Measurements from ENCODE around the gene HTR6. TPM values are rescaled to one million over a fixed set of nuclear protein-coding genes. Genes with fewer than 3 reads are reported as not detected.
"Not testable (repeated sequence)": the region's sequence is repeated elsewhere in the genome, so short reads cannot be mapped to it uniquely, and the experiment has no call there.

HTR6 gene
- not detected for total RNA-seq

DNA sequence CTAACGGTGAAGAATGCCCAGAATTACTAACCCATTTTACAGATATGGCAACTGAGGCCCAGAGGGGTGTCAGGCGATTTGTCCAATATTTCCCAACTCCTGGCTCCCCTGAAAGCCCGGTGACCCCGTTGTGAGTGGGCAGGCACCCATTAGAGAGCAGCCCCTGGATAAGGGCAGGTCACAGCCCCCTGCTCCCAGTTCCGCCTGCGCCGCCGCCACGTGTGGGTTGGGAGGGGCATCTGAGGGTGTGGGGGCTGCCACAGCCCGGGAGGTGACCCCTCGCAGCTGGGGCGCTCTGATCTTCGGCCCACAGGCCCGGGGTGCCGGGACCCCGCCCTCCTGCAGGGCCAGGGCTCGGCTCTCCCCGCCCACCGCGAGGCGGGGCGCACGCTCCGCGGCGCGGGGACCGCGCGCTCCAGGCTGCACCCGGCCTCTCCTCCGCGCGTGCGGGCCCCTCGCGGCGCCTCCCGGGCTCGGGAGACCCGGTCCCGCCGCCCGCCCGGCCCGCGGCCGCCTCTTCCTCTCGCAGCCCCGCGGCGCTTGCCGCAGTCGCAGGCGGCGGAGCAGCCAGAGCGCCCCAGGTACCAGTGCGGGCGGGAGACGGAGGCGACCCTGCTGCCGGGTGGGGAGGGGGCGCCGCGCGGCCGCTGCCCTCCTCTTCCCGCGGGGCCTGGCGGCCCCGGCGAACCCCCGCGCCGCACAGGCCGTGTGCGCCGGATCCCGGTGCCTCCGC lies at the start of gene HTR6:
HTR6 (plus strand) TSS at position 423 of the 733 bp plus-strand sequence. CDS start 879 bp downstream, outside the sequence.
- ATAC-seq = no peak

- ATAC-seq = no peak
Measured at GRCh38 chr1:19615438-19615837, 49.2 kb upstream of the HTR6 start.

DNA sequence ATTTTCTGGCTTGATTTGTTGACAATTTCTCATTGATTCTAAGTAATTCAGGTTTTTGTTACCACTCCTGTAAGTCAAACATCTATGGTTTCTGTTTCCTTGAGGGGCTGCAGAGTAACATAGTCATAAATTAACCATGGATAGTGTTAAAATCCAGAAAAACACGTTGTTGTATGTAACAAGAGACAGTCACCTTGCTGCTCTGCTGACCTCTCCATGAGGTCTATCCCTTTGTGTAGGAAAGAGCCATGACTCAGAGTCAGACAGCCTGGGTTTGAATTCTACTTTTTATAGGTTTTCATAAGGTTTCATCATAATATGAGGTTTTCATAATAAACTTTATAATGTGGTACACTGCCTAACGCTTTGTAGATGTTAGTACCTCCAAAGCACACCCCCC lies 48.2 kb upstream of the HTR6 start:
- ATAC-seq = no peak

- no peak for ATAC-seq
Measured at GRCh38 chr1:19617376-19617775, 47.3 kb upstream of the HTR6 start.

DNA sequence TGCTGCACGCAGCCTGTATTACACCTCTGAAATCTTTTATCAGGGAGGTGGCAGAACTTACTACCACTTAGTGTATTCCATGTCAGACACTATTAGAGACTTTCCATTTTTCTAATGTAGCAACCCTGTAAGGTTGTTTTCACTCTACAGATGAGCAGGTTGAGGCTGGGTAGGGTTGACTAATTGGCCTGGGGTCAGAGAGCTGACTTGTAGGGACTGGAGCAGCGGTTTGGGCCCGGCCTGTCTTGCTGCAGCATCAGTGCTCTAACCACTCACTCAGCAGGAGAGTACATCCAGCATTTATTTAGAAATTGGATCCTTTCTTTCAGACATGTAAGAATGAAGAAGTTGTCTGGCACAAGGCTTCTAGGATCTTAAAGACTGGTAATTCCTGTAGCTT lies 46.2 kb upstream of the HTR6 start:
- ATAC-seq = peak; percentile 86

DNA sequence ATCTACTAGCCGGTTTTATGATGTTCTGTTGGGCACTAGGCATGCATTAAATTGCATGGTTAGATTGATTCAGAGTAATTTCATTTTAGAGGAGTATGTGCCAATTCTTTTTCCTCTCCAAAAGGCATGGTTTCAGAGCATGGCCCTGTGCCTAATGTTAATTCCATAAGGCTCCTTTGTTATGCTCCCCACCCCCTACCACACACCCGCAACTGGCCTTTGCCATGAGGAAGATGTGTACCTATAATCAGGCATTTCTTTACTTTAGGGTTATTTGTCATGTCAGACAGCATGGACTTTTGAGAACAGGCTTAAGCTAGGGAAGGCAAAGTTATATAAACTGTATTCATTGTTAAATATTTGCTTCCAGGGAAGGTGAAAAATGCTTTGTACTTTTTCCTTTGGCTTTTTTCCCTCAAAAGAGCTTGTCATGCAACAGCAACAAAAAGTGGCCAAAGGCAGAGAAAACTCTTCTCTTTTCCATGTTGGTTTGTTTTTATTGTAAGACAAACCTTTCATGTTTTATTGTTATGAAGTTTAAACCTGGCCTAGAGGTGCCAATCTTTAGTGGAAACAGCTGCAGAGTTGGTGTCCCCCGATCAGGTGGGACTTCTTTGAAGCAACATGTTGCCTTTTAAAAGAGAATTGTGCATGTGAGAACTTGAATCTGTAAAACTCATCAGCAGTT lies 44.8 kb upstream of the HTR6 start:
- ATAC-seq = no peak

DNA sequence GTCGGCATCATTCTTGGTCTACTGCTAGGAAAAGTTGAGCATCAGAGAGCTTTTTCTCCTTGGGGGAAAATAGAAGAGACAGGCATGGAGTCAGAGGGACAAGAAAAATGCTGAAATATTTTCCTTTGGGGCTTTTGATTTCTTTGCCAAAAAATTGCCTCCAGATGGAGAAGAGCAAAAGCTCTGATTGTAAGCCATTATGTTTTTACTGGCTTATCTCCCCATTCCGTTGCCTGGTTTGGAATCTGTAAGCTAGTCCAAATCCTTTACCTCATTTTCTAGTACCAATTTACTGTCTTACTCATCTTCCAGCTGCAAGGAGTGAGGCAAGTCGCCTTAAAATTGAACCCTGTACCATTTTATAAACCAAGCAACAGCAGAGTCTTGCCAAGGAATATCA lies 43.9 kb upstream of the HTR6 start:
- no peak for ATAC-seq

DNA sequence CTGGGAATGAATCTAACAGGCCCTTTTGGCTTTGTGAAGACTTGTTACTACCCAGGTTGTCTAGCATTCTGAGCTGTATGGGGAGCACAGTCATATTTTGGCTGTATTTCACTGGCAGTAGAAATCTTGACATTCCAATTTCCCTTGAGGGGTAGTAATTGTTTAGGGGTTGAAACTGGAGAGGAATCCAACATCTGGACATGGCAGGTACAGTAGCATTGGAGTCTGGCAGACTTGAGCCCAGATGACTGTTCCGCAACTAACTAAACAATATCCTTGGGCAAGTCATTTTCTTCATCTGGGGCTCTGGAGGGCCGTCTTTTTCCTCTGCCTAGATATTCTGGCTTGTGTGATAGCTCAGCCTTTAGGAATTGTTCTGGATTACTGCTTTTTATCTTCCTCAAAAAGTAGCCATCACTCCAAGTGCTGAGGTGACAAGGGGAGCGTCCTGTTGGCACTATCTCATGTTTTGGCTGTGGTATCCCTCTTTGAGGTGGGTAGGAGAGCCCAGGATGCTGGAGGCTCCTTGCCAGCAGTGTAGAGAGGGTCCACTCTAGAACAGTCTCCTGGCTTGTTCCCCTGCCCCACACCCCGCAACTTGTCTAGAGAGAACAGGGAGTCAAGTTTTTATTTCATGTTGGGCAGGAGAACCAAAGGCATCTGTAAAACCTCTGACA lies 43.3 kb upstream of the HTR6 start:
- no peak for ATAC-seq

DNA sequence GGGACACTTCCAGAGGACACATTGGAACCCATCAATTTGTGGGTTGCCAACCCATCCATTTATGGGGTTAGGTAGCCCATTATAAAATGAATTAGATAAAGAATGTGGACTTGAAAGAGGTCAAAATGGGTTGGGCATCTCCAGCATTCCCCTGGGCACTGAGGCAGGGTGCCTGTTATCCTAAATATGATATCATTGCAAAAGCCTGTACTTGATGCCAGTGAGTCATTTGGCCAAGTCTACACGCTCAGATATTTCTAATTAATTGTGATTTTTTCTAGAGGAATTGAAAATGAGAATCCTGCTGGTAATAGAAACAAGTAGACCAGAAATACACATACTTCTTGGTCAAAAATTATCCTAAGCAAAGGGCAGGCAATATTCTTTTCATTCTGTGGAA lies 42.5 kb upstream of the HTR6 start:
- no peak for ATAC-seq

DNA sequence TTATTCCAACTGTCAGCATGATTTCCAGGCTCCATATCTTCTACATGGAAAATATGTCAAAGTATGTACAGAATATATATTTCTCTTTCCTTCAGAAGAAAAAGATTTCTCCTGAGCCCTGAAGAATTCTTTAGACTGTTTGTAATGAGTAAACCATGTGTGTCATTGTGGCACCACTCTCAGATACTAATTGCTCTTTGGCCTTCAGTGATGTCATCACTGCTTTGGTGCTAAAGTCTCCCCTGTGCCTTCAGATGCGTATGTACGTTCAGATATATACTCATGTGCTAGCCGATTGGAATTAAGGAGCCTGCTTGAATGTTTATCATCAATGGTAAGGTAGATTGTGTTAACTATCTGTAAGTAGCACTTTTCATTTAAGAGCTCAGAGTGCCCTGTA lies 41.2 kb upstream of the HTR6 start:
- no peak for ATAC-seq

DNA sequence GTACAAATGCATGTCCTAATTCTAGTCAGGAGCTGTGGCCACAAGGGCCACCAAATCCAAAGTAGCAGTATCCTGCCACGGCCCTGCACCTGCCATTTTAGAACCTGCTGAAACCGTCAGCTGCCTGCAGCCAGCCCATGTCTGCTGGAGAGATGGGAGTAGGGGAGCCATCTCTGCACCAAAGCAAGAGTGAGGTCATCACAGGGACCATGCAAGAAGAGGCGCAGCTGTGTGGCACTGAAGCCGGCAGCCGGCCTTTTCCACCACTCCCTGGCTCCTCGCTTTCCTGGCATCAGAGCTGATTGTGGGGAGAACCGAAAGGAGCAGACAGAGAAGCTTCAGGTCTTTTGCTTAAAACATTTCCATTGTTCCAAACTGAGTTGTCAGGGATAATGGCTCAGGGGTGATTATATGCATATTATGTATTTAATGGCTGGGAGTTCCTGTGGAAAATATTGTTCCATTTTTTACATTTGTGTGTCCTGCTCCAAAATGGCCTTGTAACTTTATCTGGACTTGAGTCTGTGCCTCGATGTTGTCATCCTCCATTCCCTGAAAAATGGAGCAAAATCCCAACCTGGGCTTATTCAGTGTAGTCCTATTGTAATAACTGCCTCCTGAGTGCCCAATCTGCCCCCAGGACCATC lies 39.3 kb upstream of the HTR6 start:
- ATAC-seq = peak; percentile 25

DNA sequence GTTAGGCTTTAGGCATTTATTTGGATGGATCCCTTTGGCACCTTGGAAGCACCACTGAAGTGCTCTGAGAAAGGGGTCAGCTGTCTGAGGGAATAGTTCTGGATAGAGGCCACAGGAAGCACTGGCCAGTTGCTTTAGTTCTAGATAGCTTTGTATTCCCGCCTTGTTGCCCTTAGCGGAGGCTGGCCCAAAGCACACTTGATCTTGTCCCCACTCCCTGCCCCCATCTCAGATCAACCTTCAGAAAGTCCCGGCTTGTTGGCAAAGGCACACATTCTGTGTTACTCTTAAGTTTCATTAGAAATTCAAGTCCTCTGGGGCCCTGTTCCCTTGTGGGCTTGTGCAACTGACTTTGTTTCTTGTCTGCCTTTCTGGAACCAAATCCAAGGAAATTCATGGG lies 35.8 kb upstream of the HTR6 start:
- no peak for ATAC-seq

DNA sequence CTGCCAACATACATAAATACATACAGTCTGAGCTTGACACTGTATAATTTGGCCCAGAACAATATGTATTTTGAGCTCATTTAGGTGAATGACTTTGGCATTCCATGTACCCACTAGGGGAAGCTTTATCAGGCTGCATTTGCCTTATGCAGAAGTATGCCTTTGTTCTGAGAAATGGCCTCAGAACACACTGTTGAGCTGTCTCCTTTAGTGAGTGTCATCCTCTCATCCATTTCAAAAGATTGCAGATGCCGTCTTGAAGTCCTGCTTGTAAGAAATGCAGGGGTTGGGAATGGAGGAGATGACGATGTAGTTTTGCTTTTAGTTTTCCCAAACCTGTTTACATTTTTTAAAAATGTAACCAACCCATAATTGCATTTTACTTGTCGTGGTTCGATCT lies 35.3 kb upstream of the HTR6 start:
- ATAC-seq = no peak

DNA sequence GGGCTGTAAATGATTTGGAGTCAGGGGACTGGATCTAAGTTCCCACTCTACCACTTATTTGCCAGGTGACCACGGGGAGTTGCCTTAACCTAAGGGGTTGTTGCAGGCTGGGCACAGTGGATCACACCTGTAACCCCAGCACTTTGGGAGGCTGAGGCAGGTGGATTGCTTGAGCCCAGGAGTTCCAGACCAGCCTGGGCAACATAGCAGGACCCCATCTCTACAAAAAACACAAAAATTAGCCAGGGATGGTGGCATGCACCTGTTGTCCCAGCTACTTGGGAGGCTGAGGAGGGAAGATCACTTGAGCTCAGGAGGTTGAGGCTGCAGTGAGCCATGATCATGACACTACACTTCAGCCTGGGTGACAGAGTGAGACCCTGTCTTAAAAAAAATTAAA lies 34.5 kb upstream of the HTR6 start:
- ATAC-seq = not testable (repeated sequence)

DNA sequence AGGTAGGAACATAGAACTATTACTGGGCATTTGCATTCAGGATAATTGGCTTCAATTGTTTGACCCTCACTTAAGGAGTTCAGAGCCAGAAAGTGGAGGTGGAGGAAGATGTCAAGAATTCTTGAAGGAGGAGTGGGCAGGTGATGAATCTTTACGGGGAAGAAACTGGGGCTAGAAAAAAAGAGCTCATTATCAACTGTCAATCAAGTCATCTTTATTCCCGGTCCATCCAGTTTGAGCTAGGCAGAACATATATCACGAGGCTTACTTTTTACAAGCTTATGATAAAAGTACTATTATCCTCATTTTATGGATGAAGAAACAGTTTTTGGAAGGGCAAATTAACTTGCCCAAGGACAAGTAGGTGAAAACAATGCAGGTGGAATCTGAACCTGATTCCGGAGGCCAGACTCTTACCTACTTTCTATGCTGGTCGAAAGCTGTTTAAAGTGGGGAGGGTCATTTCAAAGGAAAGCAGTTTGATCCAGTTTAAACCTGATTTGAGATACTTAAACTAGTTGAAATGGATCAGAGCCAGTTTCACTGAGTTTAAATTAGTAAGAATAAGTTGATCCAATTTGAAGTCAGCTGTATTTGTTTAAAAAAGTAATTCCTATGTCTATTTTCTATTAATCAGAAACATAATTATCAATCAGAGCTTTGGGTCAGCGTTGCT lies 33.8 kb upstream of the HTR6 start:
- no peak for ATAC-seq

GRCh38 chr1:19632211-19632610 lies 32.5 kb upstream of the HTR6 start:
- ATAC-seq = no peak

GRCh38 chr1:19633106-19633505 lies 31.6 kb upstream of the HTR6 start:
- no peak for ATAC-seq

DNA sequence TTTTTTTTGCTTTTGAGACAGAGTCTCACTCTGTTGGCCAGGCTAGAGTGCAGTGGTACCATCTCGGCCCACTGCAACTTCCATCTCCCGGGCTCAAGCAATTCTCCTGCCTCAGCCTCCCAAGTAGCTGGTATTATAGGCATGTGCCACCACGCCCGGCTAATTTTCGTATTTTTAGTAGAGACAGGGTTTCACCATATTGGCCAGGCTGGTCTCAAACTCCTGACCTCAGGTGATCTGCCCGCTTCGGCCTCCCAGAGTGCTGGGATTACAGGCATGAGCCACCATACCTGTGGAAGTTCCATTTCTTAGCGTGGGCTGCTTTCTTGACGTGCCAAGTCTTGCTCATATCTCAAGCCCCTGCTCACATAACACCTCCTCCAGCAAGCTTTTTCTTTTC lies 29.6 kb upstream of the HTR6 start:
- not testable (repeated sequence) for ATAC-seq

GRCh38 chr1:19635646-19636045 lies 29.0 kb upstream of the HTR6 start:
- peak; percentile 46 for ATAC-seq

DNA sequence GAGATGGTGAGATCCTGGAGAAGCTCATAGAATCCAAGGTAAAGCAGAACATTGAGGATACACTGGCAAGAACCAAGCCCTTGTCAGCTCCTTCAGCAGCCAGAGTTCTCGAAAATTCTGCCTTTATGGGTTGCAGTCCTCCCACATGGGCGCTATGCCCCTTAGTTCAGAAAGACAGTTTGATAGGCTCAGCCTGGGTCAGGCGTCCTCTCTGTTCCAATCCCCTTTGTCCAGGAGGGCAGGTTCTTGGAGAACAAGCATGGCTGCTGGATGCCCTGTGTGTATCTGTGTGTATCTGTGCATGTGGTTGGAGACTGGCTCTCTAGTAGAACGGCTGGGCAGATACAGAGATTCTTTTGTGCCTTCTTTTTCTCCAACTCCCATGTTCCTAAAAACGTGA lies 28.6 kb upstream of the HTR6 start:
- ATAC-seq = no peak

- not testable (repeated sequence) for ATAC-seq
Measured at GRCh38 chr1:19636749-19637148, 27.9 kb upstream of the HTR6 start.

DNA sequence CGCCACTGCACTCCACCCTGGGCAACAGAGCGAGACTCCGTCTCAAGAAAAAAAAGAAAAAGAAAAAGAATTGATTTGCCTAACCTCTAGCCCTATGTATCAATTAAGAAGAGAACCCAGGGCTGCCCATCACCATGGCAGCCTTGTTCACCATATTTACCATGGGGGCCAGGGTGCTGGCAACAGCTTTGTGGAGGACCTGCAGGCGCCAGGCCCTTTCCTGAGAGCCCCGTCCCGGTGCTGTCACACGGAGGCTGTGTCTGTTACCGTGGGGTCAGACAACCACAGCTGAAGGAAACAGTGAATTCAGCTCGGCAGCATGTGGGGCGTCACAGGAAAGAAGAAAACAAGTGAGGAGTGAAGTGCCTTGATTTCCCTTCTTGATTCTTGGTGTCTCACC lies 27.1 kb upstream of the HTR6 start:
- no peak for ATAC-seq

DNA sequence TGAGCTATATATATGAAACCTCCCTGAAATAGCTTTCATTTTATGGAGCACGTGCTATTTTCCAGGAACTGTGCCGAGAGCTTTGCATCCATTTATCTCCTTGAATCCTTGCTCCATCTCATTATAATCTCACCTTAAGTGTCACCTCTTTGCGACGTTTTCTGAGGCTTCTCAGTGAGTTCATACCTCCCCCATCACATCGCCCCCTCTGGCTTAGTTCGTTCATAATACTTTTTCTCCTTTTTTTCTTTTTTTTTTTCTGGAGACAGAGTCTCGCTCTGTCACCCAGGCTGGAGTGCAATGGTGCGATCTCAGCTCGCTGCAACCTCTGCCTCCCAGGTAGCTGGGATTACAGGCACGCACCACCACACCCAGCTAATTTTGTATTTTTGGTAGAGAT lies 25.4 kb upstream of the HTR6 start:
- ATAC-seq = not testable (repeated sequence)

Data from esophagus mucosa (tissue), 1 donor.